GM18517 (cell line): Measurements from ENCODE around the gene NR4A2.

Source experiments
- ATAC-seq: cut with Tn5 transposase; IDR thresholded peaks from one replicate; pipeline ENCODE4 v1.9.1; 2021; ENCODE audit warnings: mild to moderate bottlenecking, moderate library complexity; ENCODE audit not compliant: unreplicated experiment

NR4A2 gene

DNA sequence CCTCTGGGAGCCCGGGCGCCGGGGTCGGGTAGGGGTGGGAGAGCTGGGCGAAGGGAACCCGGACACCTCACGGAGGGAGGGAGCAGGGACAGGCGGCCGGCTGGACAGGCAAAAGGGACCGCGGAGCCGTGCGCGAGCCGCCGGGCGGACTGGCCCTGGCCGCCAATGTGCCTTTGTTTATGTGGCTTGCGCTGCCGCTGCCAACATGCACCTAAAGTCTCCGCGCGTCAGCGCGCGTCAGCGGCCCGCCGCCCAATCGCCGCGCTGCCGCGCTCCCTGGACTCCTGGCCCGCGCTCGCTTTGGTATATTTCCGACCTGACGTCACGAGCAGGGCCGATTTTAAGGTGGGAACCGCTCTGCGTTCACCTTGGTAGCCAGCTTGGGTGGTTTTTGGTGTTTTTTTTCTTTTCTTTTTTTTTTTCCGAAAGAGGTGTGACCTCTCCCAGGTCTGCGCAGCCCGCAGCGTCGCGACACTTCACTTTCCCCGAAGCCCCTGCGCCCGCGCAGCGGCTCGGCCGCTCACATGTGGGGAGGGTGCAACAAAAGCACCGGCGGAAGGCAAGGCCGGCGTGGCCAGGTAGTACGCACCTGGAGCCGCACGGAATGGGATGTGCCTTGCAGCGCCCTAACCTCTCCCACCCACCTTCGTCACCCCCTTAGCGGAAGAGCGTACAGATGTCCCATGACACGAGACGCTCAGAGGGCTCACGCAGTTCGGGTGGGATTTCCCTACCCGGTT is at the start of gene NR4A2:
Gene NR4A2 (minus strand): TSS at position 188 of the 740 bp plus-strand sequence. CDS start 2,535 bp downstream, outside the sequence.
- peak; percentile 63 for ATAC-seq

DNA sequence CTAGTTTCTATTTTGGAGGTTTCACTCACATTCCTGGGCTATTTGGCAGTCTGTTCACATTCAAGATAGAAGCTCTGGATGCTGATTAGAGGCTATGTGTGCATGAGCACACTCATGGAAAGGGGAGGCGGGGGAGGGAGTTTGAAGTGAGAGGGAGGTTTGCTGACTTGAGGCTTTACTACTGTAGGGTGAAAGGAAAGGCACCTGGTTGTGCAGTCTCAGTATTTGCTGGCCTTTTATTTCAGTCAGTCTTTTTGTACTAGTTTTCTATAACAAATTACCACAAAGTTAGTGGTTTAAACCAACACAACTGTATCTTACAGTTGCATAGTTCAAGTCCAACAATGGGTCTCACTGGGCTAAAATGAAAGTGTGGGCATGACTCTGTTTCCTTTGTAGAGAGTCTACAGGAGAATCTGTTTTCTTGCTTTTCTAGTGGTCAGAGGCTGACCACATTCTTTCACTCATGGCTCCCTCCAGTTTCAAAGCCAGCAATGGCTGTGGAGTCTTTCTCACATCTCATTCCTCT is 47.7 kb upstream of the NR4A2 start:
- peak; percentile 94 for ATAC-seq

DNA sequence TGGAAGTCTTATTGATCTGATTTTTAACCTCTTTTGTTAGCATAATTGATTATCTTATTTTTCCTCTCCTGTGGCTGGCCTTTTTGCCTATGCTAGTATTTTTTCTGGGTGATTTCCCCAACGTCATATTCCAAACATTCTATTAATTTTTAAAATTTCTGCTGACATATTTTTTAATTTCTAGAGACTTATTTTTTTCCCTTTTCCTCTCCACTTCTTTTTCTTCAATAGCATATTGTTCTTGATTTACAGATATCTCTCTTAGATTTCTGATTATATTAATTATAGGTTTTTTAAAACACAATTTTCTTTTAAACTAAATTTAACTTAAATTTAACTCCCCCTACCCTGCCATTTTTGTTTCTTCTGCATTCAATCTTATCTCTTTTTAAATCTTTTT is 47.2 kb upstream of the NR4A2 start:
- ATAC-seq, result no peak

DNA sequence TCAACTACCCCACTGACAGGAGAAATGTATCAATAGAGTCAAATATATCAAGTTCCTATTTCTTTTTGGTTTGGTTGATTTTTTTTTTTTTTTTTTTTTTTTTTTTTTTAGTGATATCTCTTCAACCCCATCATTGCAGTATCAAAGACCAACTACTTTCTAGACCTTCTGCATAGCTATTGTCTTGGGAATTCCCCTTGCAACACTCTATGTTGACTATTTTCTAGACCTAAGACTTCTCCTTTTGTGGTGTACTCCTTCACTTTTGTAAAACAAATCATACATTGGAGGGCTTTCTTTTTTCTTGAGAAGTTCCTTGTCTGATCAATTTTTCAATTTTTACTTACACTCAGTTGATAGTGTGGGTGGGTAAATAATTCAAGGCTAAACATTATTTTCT is 46.5 kb upstream of the NR4A2 start:
- peak; percentile 54 for ATAC-seq

DNA sequence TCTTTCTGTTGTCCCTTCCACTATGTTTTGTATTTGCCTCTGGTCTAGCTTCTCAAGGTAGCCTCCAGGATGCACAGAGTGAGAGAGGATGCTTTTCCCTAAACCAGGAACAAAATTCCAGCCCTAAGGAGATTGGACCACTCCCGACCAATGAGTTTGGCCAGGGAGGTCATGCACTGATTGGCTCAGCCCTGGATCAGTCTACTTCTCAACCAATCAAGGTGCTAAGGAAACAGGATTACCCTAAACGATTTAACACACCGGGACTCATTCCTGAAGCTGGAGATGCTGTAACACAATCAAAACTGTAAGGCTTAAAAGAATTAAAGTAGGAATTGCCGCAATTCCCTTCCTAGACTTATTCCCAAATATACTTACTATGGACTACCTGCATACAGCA is 34.2 kb upstream of the NR4A2 start:
- ATAC-seq, result no peak

DNA sequence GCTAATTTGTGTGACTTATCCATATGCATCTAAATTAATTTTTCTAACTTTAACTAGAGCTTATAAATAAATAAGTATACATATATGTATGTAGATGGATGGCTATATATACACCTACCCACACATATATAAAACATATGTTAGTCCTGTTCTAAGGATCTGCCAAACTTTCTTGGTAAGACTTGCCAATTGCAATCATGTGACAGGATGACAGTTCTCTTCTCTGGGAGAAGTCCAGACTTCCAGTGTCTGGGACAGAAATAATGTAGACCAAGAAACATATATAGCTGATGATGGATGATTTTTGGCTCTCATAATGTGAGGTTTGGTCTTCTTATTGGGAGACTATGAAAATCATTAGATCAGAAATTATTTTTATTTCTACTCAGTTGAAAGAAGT is 30.6 kb upstream of the NR4A2 start:
- no peak for ATAC-seq

DNA sequence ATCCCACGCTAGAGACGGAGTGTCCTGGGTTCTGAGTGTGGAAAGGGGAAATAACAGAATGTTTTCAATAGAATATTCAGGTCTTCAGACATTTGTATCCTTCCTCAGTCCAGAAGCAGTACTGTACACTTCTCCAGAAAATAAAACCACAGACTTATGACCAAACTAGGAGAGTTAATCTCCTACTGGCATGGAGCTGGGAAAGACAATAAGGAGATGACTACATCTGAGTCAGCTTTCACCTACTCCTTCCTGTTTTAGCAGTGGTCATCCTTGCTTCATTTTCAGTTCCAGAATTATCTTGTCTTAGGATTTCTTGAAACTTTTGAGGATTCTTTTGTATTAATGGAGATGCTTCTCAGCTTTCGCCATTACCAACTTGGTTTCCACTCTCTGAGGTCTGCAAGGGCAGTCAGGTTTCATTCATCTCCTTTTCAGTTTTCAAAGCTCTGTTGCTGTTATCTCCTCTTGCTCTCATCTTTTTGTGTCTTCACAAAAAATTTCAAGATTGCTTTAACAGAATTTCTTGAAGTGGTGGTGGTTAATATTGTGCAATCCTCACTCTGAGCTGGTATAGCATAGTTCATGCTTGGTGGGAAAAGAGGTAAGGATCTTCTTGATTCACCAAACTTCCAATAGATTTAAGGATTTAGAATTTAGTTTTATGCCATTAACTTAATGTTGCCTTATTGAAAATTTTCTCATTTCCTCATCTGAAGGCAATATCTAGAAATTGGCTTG is 23.7 kb upstream of the NR4A2 start:
- ATAC-seq, result no peak

DNA sequence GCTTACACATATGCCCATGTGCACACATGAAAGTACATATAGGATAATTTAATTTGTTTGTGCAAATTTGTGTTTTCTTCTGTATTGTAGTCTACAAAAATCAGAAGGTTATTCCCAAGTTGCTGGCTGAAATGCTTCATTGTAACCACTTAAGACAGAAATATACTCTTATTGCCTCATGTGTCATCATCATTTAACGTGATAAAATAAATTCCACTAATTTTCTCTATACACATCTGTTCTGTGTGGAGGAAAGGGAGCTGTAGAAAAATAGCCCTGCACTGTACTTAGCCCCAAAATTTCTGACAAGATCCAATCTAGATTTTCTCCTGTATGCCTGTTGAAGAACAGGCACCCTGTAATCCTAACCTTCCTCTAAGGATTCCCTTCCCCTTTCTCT is 20.4 kb upstream of the NR4A2 start:
- ATAC-seq, result no peak

DNA sequence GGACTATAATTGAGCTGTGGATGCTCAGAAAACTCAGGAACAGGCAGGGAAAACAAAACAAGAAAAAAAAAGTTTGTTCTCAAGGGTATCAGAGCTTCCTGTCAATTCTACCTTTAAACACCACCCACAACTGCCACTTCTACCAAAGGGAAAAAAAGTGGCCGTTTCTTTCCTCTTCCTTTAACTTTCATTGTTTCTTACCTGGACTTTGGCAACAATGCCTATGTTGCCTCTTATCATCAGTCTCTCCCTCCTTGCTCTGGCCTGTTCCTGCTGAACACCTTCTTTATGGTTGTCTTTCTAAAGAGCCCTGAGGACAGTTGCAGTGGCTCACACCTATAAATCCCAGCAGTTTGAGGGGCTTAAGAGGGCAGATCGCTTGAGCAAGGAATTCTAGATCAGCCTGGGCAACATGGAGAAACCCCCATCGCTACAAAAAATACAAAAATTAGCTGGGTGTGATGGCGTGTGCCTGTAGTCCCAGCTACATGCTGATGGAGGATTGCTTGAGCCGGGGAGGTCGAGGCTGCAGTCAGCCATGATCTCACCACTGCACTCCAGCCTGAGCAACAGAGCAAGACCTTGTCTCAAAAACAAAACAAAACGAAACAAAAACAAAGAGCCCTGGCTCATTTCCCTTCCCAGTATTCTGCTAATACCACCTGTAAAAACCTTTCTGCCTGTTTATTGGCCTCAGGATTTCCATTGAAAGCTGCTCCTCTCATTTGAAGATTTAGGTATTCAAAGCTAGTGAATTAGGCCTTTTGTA is 18.0 kb upstream of the NR4A2 start:
- ATAC-seq, result no peak

DNA sequence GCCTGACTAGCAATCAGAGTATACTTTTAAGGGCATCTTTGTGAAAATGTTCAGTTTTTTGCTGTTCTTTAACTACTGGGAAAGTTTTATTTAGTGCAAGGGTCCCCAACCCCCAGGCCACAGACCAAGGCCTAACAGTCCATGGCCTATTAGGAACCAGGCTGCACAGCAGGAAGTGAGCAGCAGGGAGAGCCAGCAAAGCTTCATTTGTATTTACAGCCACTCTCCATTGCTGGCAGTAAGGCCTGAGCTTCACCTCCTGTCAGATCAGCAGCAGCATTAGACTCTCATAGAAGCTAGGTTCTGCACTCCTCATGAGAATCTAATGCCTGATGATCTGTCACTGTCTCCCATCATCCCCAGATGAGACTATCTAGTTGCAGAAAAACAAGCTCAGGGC is 17.1 kb upstream of the NR4A2 start:
- no peak for ATAC-seq

DNA sequence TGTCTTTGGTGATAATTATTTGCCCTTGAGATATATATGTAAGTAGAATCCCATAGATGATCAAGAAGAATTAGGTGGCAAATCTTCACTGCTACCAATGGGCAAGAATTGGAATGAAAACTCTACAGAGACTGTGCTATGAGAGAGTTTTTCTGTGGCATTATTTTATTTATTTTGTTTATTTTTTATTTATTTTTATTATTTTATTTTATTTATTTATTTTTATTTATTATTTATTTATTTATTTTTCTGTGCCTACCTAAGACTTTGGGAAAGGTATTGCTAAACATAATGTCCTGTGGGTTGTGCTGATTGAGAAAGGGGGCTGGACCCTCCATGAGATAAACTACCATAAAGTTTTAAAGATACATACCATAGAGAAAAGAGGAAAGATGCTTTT is 16.6 kb upstream of the NR4A2 start:
- ATAC-seq, result no peak

DNA sequence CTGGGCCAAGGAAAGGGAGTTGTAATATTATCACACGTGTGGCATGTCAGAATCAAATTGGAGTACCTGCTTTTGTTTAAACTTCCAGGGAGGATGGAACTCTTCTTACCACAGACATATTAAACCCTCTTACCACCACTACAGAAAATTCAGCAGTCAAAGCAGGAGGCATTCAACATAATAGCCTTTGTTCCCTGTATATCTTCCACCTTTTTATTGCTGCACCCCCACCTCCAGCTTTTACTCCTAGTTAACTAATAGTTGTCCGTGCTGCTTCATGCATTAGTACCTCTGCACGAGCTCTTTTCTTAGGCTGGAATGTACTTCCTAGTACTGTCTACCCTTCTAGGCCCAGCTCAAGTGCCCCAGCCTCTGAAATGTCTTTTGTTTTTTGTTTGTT is 14.9 kb upstream of the NR4A2 start:
- no peak for ATAC-seq

DNA sequence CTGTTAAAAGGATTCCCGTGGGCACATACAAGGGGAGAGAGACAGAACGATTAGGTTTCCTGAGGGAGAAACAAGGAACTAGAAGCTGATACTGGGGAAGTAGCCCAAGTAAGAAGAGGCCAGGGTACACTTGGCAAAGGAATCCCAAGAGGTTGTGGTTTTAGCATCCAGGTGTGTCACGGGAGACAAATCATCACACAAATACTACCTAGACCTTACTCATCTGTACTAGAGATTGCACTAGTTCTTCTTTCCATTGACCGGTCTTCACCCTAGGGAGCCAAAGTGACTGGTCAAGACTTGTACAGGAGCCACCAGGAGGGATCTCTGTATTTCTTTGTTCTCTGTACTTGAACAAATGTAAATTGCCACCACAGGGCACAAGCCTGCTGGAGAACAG is 14.2 kb upstream of the NR4A2 start:
- no peak for ATAC-seq

DNA sequence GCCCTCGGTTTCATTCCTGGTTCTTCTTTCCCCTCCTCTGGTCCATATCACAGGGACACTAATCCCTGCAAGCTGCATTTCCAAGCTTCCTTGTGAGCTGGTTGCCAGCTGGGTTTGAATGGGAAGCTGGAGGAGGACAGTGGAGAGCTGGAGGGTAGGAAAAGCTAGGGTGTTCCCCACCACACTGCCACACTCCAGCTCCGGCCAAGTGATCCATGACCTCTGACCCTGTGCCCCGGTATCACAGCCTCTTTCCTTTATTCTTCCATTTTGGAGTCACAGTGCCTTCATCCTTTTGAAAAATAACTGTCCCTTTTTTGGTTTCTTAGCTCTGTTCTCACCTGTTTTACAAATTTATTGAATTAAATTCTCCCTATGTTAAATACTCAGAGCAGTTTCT is 13.1 kb upstream of the NR4A2 start:
- ATAC-seq, result no peak

DNA sequence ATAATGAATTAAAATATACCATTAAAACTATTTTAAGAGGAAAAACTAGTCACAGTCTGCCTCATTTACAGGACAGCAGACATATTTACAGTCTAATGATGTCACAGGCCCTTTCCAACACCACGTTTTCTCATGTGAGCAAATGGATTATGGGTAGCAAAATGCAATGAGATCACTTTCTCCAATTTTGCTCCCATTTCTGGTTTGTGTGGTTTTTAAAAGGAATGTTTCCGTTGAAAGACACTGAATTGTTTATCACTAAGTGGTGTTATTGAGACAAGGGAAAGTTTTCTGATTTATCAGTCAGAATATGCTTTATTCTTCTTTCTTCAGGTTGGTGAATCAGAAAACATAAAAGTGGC is 11.4 kb upstream of the NR4A2 start:
- ATAC-seq, result no peak

DNA sequence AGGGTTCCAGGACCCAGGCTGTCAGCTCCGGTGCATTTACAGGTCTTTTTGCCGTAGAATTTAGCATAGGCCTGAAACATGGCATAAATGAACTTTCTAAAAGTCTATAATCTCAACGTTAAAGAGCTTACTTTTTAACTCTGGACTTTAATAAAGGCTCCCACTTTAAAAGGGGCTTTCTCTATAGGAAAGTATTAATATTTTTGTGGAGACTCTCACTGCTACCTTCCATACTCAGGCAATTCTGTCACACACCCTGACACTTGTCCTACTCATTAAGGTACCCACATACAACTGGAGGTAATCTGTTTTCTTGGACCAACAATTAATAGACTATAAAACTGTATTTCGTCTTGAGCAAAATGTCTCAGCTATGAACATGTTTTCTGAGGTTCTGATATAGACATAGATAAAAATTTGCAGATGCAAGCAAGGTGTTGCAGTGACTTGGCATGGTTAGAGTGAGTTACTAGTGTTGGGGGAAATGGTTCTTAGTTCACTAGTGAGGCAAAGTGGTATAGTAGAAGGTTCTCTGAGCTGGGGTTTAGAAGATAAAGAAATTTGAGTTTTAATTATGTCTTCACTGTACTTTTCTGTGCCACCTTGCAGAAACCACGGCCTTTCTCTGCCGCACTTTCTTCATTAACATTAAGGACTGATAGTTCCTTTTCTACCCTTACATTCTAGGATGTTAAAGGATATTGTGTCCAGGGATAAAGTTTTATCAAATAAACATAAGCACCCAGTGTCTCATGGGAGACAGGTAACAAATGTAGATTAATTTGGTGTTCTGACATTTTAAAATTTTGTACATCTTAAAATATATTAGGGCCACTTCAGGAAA is 10.8 kb upstream of the NR4A2 start:
- ATAC-seq, result no peak

DNA sequence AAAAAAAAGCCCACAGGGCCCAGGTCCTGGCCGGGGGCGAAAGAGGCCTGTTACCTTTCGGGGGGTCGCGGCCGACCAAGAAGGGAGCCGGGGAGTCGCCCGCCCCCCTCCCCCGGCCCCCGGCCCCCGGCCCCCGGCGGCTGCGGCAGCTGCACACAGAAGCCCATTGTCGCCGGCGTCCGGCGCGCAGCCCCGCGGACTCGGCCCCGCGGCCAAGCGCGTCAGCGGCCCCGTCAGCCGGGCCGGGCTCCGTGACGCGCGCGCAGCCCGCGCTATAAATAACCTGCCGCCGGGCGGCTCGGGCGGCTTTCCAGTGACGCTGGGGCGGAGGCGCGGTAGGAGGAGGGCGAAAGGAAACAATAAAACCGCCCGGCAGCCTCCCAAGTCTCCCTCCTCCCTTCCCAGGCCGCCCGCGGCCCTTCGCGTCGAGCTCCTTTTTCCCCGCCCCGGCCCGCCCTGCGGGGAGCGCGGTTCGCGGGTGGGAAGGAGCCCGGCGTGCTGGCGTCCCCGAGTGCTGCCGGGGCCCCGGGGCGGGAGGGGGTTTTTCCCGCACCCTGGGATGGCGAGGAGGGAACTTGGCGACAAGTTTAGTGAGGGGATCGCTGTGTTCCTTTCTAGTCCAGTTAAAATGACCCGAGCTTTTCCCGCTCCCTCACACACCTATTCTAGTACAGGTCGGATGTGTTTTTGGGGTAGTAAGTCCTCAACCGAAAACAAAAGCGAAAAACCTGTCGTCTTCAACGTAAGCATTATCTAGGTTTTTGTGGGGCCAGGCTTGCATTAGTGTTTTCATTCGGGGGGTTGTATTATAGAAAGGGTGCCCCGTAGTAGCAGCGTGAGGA is 10.0 kb upstream of the NR4A2 start:
- peak; percentile 41 for ATAC-seq

DNA sequence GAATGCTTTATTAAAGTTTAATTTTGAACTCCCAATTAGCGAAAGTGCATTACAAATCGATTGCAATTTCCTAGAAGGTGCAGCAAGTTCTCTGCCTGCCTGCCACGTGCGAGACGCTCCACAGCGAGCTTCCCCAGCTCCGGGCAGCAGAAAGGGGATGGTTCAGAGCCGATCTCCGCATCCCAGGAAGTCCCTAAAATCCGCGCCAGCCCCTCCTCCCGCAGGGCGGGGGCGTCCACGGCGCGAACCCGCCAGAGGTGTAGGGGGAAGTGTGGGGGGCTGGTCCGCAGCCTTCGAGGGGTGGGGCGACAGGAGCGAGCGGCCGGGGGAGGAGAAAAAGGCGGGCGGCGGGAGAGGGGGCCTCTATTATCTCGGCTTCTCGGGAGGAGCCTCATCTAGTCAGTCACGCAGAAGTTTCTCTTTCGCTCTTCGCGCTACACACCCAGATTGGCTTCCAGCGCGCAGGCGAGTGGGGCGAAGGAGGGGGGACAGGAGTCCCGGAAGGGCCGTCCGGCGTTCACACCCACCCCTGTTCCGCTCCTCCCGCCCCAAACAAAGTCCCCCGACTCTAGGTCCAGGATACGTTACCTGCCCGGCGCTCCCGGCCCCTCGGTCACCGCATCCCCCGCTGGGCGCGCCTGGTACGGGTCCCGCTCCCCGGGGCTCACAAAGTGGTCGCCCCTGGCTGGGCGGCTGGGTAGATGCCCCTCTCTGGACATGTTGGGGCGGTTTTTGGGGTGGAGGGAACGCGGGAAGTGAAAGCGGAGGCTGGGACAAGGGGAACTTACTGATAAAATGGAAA is 9.1 kb upstream of the NR4A2 start:
- peak; percentile 78 for ATAC-seq
